ENCODE results near the gene LDLRAD2. TPM values are rescaled to one million over a fixed set of nuclear protein-coding genes. Genes with fewer than 3 reads are reported as not detected.
A peak's percentile ranks its signal among the peaks of the same experiment; 100 is the strongest.

Gene LDLRAD2
- total and polyA plus RNA-seq, 2 of the 8 experiments (the other 6 are each of a cell fraction or from before 2014, with no cell fraction given) = 0.48 to 0.74 TPM

- no peak overlapping the region for H2BK5ac ChIP-seq (ENCODE audit: low read depth, low read length)
- H3K27ac ChIP-seq (ENCODE audit: low read depth, low read length) = no peak overlapping the region
- H3K23ac ChIP-seq (ENCODE audit: insufficient read length) = no peak overlapping the region
- H3K18ac ChIP-seq (ENCODE audit: extremely low read depth, low read length) = no peak overlapping the region
- no peak overlapping the region for H3K9ac ChIP-seq (replicated peaks in 1 of 4; ENCODE audit: extremely low read depth in 1 of 4, low read depth in 3 of 4, low read length in 3 of 4)
- ChIA-PET POLR2A (ENCODE audit: partially characterized antibody) (interaction anchor here (1.5 to 1.6 kb wide), 2 partner anchors 29 to 40 kb away, joined by 3 to 5 read pairs; partner anchors contain the start of gene USP48), CTCF (ENCODE audit: partially characterized antibody) (interaction anchor here (0.7 to 1.6 kb wide), 2 partner anchors 31 to 141 kb away, joined by 3 to 6 read pairs; no protein-coding TSS in a partner anchor)
- no peak overlapping the region for H2BK12ac ChIP-seq (ENCODE audit: low read depth, low read length)
- H2BK20ac ChIP-seq (ENCODE audit: low read length) = no peak overlapping the region
- no peak overlapping the region for H4K5ac ChIP-seq (ENCODE audit: insufficient read length, low read depth, low read length)
- no peak overlapping the region for H3K14ac ChIP-seq (ENCODE audit: insufficient read length)
- WGBS, 2 experiments (ENCODE audit: extremely low coverage in 1 of 2, insufficient coverage in 1 of 2, insufficient read length in 1 of 2, insufficient replicate concordance in 2 of 2, low coverage in 1 of 2, low lambda C conversion rate in 2 of 2, missing lambda C conversion rate in 1 of 2) = 55% methylated on average over 5 of the region's 9 CpGs; no CpG with 5 or more reads in 1 of the 2 experiments
- H3K4me2 ChIP-seq (ENCODE audit: insufficient read depth in 1 of 2, low read depth in 2 of 2, low read length in 2 of 2) = no peak overlapping the region
- no peak overlapping the region for H2BK120ac ChIP-seq (replicated peaks; ENCODE audit: low read depth, low read length)
- no peak overlapping the region for H3K4me3 ChIP-seq (ENCODE audit: extremely low read depth in 1 of 4, insufficient read depth in 2 of 4, low read depth in 3 of 4, low read length in 4 of 4)
- peak in 1 of 2 experiments; percentile 72 for DNase-seq (ENCODE audit: low read depth in 1 of 2, low spot score in 2 of 2)
- H3K27me3 ChIP-seq (replicated peaks in 1 of 4; ENCODE audit: control insufficient read depth in 3 of 4, extremely low read depth in 1 of 4, insufficient read depth in 3 of 4, low read length in 3 of 4) = no peaks in the 10 kb centered on the region; a peak in 1 of 7 replicates
- H4K8ac ChIP-seq (ENCODE audit: extremely low read depth, insufficient read depth, low read length) = no peak overlapping the region
- H4K20me1 ChIP-seq (replicated peaks in 1 of 2; ENCODE audit: control insufficient read depth in 1 of 2, insufficient read depth in 2 of 2, low read length in 2 of 2) = peaks cover 0 to 2% of the 10 kb centered on the region in 2 experiments
- H2AK5ac ChIP-seq (ENCODE audit: low read depth, low read length) = no peak overlapping the region
- H3K23me2 ChIP-seq (ENCODE audit: low read depth, low read length) = no peaks in the 10 kb centered on the region
- no peak overlapping the region for H3K56ac ChIP-seq (replicated peaks; ENCODE audit: insufficient read length, low read depth, low read length)
- no peak overlapping the region for H3K4ac ChIP-seq (replicated peaks; ENCODE audit: insufficient read length, low read depth, low read length)
- peaks cover 0 to 23% (median 8%) of the 10 kb centered on the region in 4 experiments; a peak in 6 of 8 replicates for H3K36me3 ChIP-seq (ENCODE audit: control insufficient read depth in 2 of 4, insufficient read depth in 4 of 4, low read length in 3 of 4)
- no peak overlapping the region for H4K91ac ChIP-seq (replicated peaks; ENCODE audit: insufficient read length, low read length)
- H3K79me2 ChIP-seq (ENCODE audit: control insufficient read depth in 1 of 2, insufficient read depth in 2 of 2, low read length in 2 of 2) = no peaks in the 10 kb centered on the region
- no peak for FAIRE-seq
- no peaks in the 10 kb centered on the region for H3K79me1 ChIP-seq (ENCODE audit: low read depth, low read length)
- no peaks in the 10 kb centered on the region for H3K9me3 ChIP-seq (ENCODE audit: insufficient read depth in 2 of 2, low read depth in 1 of 2, low read length in 1 of 2)
- no peak overlapping the region for H2AFZ ChIP-seq (ENCODE audit: low read length)
- no peak overlapping the region for H2BK15ac ChIP-seq (ENCODE audit: low read length)
- H3K4me1 ChIP-seq (replicated peaks in 1 of 4; ENCODE audit: control insufficient read depth in 3 of 4, insufficient read depth in 4 of 4, low read length in 3 of 4) = peaks cover 0 to 3% (median 0%) of the 10 kb centered on the region in 4 experiments; a peak in 4 of 7 replicates
- TF ChIP-seq ATF3 (IDR thresholded peaks at IDR 0.05; ENCODE audit: insufficient read depth, low read depth, low read length) (no peak), KDM5A (IDR thresholded peaks at IDR 0.05; ENCODE audit: low read length) (no peak), TAF1 (IDR thresholded peaks at IDR 0.05; ENCODE audit: low read depth, low read length) (no peak), CHD1 (IDR thresholded peaks at IDR 0.05; ENCODE audit: low read depth, low read length) (no peak), EP300 (IDR thresholded peaks at IDR 0.05; ENCODE audit: borderline replicate concordance in 1 of 2, low read depth in 2 of 2, low read length in 2 of 2) (no peak), NRF1 (IDR thresholded peaks at IDR 0.05; ENCODE audit: low read depth, low read length) (no peak), POU5F1 (IDR thresholded peaks at IDR 0.05; ENCODE audit: low read depth, low read length) (no peak), ZNF274 (IDR thresholded peaks at IDR 0.05; ENCODE audit: borderline replicate concordance, extremely low read depth, low read length) (no peak), RBBP5 (IDR thresholded peaks at IDR 0.05; ENCODE audit: borderline replicate concordance, low read depth, low read length) (no peak), SUZ12 (IDR thresholded peaks at IDR 0.05; ENCODE audit: low read length) (no peak), RFX5 (IDR thresholded peaks at IDR 0.05; ENCODE audit: borderline replicate concordance, low read depth, low read length) (no peak), JUN (IDR thresholded peaks at IDR 0.05; ENCODE audit: low read depth, low read length) (no peak), SP1 (IDR thresholded peaks at IDR 0.05; ENCODE audit: low read depth, low read length) (no peak), CTBP2 (IDR thresholded peaks at IDR 0.05; ENCODE audit: borderline replicate concordance, insufficient read depth, insufficient read length, low read length) (no peak)
Observed at GRCh38 chr1:21822349-21822748, 10.3 kb downstream of the LDLRAD2 start.

Measured in H1 (cell line).